Stimulated activated CD4-positive, alpha-beta T cell treated with anti-CD3 and anti-CD28 coated beads, Interleukin-15, amount 100 ng/mL, for 24 hours (primary cell): ENCODE measurements around the gene SHISA2.
A peak's percentile ranks its signal among the peaks of the same experiment; 100 is the strongest.

Source experiments
- DNase-seq: peaks from one replicate; pipeline ENCODE4 v3.0.0-alpha.2; 2020

SHISA2 gene

GRCh38 chr13:26047040-26047439 lies 4.8 kb downstream of the SHISA2 start:
- no peak for DNase-seq

GRCh38 chr13:26046639-26047038 lies 5.2 kb downstream of the SHISA2 start:
- DNase-seq = no peak

GRCh38 chr13:26045142-26045541 lies 6.7 kb downstream of the SHISA2 start:
- no peak for DNase-seq

- DNase-seq = no peak
Measured at GRCh38 chr13:26042785-26043184, 9.0 kb downstream of the SHISA2 start.

- DNase-seq = no peak
Measured at GRCh38 chr13:26041444-26041843, 10.4 kb downstream of the SHISA2 start.

GRCh38 chr13:26038931-26039475 lies 12.8 kb downstream of the SHISA2 start:
- no peak for DNase-seq

- peak; percentile 42 for DNase-seq
Measured at GRCh38 chr13:26037302-26037701, 14.5 kb downstream of the SHISA2 start.

- DNase-seq = no peak
Measured at GRCh38 chr13:26036383-26036782, 15.4 kb downstream of the SHISA2 start.

GRCh38 chr13:26034018-26034417 lies 17.8 kb downstream of the SHISA2 start:
- DNase-seq = no peak

GRCh38 chr13:26030331-26030730 lies 21.5 kb downstream of the SHISA2 start:
- no peak for DNase-seq

GRCh38 chr13:26029581-26030136 lies 22.2 kb downstream of the SHISA2 start:
- no peak for DNase-seq

- no peak for DNase-seq
Measured at GRCh38 chr13:26026211-26026610, 25.6 kb downstream of the SHISA2 start.

GRCh38 chr13:26025771-26026170 lies 26.0 kb downstream of the SHISA2 start:
- DNase-seq = no peak

- no peak for DNase-seq
Measured at GRCh38 chr13:26025196-26025595, 26.6 kb downstream of the SHISA2 start.

GRCh38 chr13:26024558-26024957 lies 27.3 kb downstream of the SHISA2 start:
- no peak for DNase-seq

GRCh38 chr13:26022538-26023292 lies 29.1 kb downstream of the SHISA2 start:
- no peak for DNase-seq

- DNase-seq = no peak
Measured at GRCh38 chr13:26021956-26022355, 29.9 kb downstream of the SHISA2 start.

GRCh38 chr13:26021516-26021915 lies 30.3 kb downstream of the SHISA2 start:
- DNase-seq = no peak

GRCh38 chr13:26020891-26021290 lies 30.9 kb downstream of the SHISA2 start:
- no peak for DNase-seq

GRCh38 chr13:26019881-26020870 lies 31.6 kb downstream of the SHISA2 start:
- DNase-seq = no peak

GRCh38 chr13:26019251-26019650 lies 32.6 kb downstream of the SHISA2 start:
- no peak for DNase-seq

- DNase-seq = no peak
Measured at GRCh38 chr13:26017932-26018665, 33.7 kb downstream of the SHISA2 start.
